ENCODE results near the gene COPZ2.
A peak's percentile ranks its signal among the peaks of the same experiment; 100 is the strongest.
"Not testable (repeated sequence)": the region's sequence is repeated elsewhere in the genome, so short reads cannot be mapped to it uniquely, and the experiment has no call there.

Gene COPZ2

DNA sequence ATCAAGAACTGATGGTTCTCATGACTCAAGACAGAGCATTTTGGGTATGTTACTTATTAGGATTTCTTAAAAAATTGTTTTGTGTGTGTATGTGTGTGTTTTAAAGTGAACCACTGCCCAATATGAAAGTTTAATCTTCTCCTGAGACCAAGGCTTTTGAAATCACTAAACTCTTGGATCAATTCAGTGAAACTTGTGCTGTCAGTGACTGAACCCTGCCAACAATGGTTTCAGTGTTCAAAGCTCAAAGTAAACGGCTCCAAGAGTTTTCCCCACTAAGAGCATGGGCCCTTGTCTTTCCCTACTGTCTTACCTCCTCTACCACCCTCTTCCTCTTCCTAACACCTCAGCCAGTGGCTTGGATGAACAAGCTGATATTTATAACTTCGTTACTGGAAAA lies 32.6 kb upstream of the COPZ2 start:
- no peaks in the 10 kb centered on the region for H3K4me1 ChIP-seq (ENCODE audit: insufficient read depth, low read length)
- no peak overlapping the region for H3K9ac ChIP-seq (ENCODE audit: low read depth, low read length)
- TF ChIP-seq, protein P1, sequence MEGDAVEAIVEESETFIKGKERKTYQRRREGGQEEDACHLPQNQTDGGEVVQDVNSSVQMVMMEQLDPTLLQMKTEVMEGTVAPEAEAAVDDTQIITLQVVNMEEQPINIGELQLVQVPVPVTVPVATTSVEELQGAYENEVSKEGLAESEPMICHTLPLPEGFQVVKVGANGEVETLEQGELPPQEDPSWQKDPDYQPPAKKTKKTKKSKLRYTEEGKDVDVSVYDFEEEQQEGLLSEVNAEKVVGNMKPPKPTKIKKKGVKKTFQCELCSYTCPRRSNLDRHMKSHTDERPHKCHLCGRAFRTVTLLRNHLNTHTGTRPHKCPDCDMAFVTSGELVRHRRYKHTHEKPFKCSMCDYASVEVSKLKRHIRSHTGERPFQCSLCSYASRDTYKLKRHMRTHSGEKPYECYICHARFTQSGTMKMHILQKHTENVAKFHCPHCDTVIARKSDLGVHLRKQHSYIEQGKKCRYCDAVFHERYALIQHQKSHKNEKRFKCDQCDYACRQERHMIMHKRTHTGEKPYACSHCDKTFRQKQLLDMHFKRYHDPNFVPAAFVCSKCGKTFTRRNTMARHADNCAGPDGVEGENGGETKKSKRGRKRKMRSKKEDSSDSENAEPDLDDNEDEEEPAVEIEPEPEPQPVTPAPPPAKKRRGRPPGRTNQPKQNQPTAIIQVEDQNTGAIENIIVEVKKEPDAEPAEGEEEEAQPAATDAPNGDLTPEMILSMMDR (IDR thresholded peaks at IDR 0.05; ENCODE audit: borderline replicate concordance, extremely low read depth, low read length, poor library complexity, severe bottlenecking) = no peak
- no peak overlapping the region for H3K27ac ChIP-seq (ENCODE audit: low read length)
- peaks cover 90% of the 10 kb centered on the region for H3K36me3 ChIP-seq (ENCODE audit: insufficient read depth, low read length)
- H4K20me1 ChIP-seq (ENCODE audit: insufficient read depth, low read length) = peaks cover 27% of the 10 kb centered on the region
- no peaks in the 10 kb centered on the region for H3K9me3 ChIP-seq (ENCODE audit: insufficient read depth, low read length, severe bottlenecking)
- DNase-seq = no peak
- no peak overlapping the region for H3K4me2 ChIP-seq (ENCODE audit: insufficient read depth, low read length)
- no peak overlapping the region for H3K4me3 ChIP-seq (ENCODE audit: low read depth in 1 of 2, low read length in 2 of 2)
- H3K27me3 ChIP-seq (ENCODE audit: insufficient read depth, low read length, poor library complexity) = no peaks in the 10 kb centered on the region
- H3K79me2 ChIP-seq (ENCODE audit: insufficient read depth, low read length) = peaks cover 12% of the 10 kb centered on the region
- ATAC-seq (ENCODE audit: insufficient read depth, low read depth) = no peak
- no peak overlapping the region for H2AFZ ChIP-seq (ENCODE audit: low read depth, low read length)

- Histone ChIP-seq H2AFZ (ENCODE audit: low read depth, low read length) (no peak overlapping the region), H3K9me3 (ENCODE audit: insufficient read depth, low read length, severe bottlenecking) (no peaks in the 10 kb centered on the region), H3K36me3 (ENCODE audit: insufficient read depth, low read length) (peaks cover 88% of the 10 kb centered on the region), H4K20me1 (ENCODE audit: insufficient read depth, low read length) (peaks cover 28% of the 10 kb centered on the region), H3K4me3 (ENCODE audit: low read depth in 1 of 2, low read length in 2 of 2) (no peak overlapping the region), H3K79me2 (ENCODE audit: insufficient read depth, low read length) (peaks cover 7% of the 10 kb centered on the region), H3K4me1 (ENCODE audit: insufficient read depth, low read length) (no peaks in the 10 kb centered on the region), H3K27me3 (ENCODE audit: insufficient read depth, low read length, poor library complexity) (no peaks in the 10 kb centered on the region), H3K27ac (ENCODE audit: low read length) (no peak overlapping the region), H3K4me2 (ENCODE audit: insufficient read depth, low read length) (no peak overlapping the region), H3K9ac (ENCODE audit: low read depth, low read length) (no peak overlapping the region)
- no peak for TF ChIP-seq EZH2 (IDR thresholded peaks at IDR 0.05; ENCODE audit: borderline replicate concordance, low read depth, low read length, severe bottlenecking)
- TF ChIP-seq, protein P1 (IDR thresholded peaks at IDR 0.05; ENCODE audit: borderline replicate concordance, extremely low read depth, low read length, poor library complexity, severe bottlenecking) = peak; percentile 47
- DNase-seq (no peak), ATAC-seq (ENCODE audit: insufficient read depth, low read depth) (peak; percentile 75)
These were observed 30.9 kb upstream of the COPZ2 start for GRCh38 chr17:48068491-48068961.

DNA sequence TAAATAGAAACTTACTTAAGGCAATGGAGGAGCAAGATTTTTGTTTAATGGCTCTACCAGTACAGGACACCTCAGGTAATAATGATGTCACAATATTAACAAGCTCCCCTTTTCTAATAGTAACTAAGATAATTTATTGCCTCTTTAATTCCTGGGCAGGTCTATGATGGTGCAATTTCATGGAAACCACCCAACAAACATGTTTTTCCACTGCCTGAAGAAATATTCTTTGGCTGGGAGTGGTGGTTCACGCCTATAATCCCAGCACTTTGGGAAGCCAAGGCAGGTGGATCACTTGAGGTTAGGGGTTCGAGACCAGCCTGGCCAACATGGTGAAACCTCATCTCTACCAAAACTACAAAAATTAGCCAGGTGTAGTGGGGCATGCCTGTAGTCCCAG lies 30.2 kb upstream of the COPZ2 start:
- not testable (repeated sequence) for H3K79me2 ChIP-seq (ENCODE audit: insufficient read depth, low read length); H3K4me3 ChIP-seq (ENCODE audit: low read depth in 1 of 2, low read length in 2 of 2); H3K4me2 ChIP-seq (ENCODE audit: insufficient read depth, low read length); DNase-seq; H3K9me3 ChIP-seq (ENCODE audit: insufficient read depth, low read length, severe bottlenecking); H2AFZ ChIP-seq (ENCODE audit: low read depth, low read length); H3K27ac ChIP-seq (ENCODE audit: low read length); H3K27me3 ChIP-seq (ENCODE audit: insufficient read depth, low read length, poor library complexity); ATAC-seq (ENCODE audit: insufficient read depth, low read depth); H3K4me1 ChIP-seq (ENCODE audit: insufficient read depth, low read length); H3K9ac ChIP-seq (ENCODE audit: low read depth, low read length)
- Histone ChIP-seq H3K36me3 (ENCODE audit: insufficient read depth, low read length) (peaks cover 87% of the 10 kb centered on the region), H4K20me1 (ENCODE audit: insufficient read depth, low read length) (peaks cover 28% of the 10 kb centered on the region)

- peaks cover 33% of the 10 kb centered on the region for H4K20me1 ChIP-seq (ENCODE audit: insufficient read depth, low read length)
- no peak overlapping the region for H2AFZ ChIP-seq (ENCODE audit: low read depth, low read length)
- H3K9ac ChIP-seq (ENCODE audit: low read depth, low read length) = no peak overlapping the region
- H3K4me1 ChIP-seq (ENCODE audit: insufficient read depth, low read length) = no peaks in the 10 kb centered on the region
- ATAC-seq (ENCODE audit: insufficient read depth, low read depth) (no peak), DNase-seq (no peak)
- no peaks in the 10 kb centered on the region for H3K9me3 ChIP-seq (ENCODE audit: insufficient read depth, low read length, severe bottlenecking)
- H3K36me3 ChIP-seq (ENCODE audit: insufficient read depth, low read length) = peaks cover 88% of the 10 kb centered on the region
- no peak overlapping the region for H3K4me3 ChIP-seq (ENCODE audit: low read depth in 1 of 2, low read length in 2 of 2)
- TF ChIP-seq, protein P1 (IDR thresholded peaks at IDR 0.05; ENCODE audit: borderline replicate concordance, extremely low read depth, low read length, poor library complexity, severe bottlenecking) = no peak
- no peak for TF ChIP-seq EZH2 (IDR thresholded peaks at IDR 0.05; ENCODE audit: borderline replicate concordance, low read depth, low read length, severe bottlenecking)
- peaks cover 2% of the 10 kb centered on the region; the same call in 1 of the 2 replicates for H3K79me2 ChIP-seq (ENCODE audit: insufficient read depth, low read length)
- no peaks in the 10 kb centered on the region for H3K27me3 ChIP-seq (ENCODE audit: insufficient read depth, low read length, poor library complexity)
- no peak overlapping the region for H3K4me2 ChIP-seq (ENCODE audit: insufficient read depth, low read length)
- no peak overlapping the region for H3K27ac ChIP-seq (ENCODE audit: low read length)
These were observed 29.6 kb upstream of the COPZ2 start for GRCh38 chr17:48067245-48067644.

Data from DND-41 (cell line).